Endodermal cell (in vitro differentiated cells): ENCODE data around the gene RPS5. TPM values are rescaled to one million over a fixed set of nuclear protein-coding genes. Genes with fewer than 3 reads are reported as not detected.
"Not testable (repeated sequence)": the region's sequence is repeated elsewhere in the genome, so short reads cannot be mapped to it uniquely, and the experiment has no call there.

Experiments used
- DNase-seq: peaks from one replicate; pipeline ENCODE4 v3.0.0-alpha.2; 2017
- H3K27ac ChIP-seq: 2 replicates; pipeline ENCODE4 v1.5.1; 2013; ENCODE audit warnings: mild to moderate bottlenecking, low read depth, low read length, moderate library complexity
- H3K27me3 ChIP-seq: 2 replicates; pipeline ENCODE4 v1.6.1; 2013; ENCODE audit warnings: mild to moderate bottlenecking, low read length, moderate library complexity; ENCODE audit not compliant: insufficient read depth, control insufficient read depth, poor library complexity, severe bottlenecking
- H3K36me3 ChIP-seq: 2 replicates; pipeline ENCODE4 v1.7.0; 2013; ENCODE audit warnings: mild to moderate bottlenecking, low read length, moderate library complexity; ENCODE audit not compliant: control insufficient read depth, insufficient read depth
- H3K4me1 ChIP-seq: one replicate; pipeline ENCODE4 v1.7.0; 2013; ENCODE audit warnings: low read length; ENCODE audit not compliant: control insufficient read depth, insufficient read depth
- H3K4me3 ChIP-seq: 2 replicates; pipeline ENCODE4 v1.5.1; 2013; ENCODE audit warnings: mild to moderate bottlenecking, low read length, moderate library complexity
- H3K9ac ChIP-seq: 2 replicates; pipeline ENCODE4 v1.6.1; 2013; ENCODE audit warnings: mild to moderate bottlenecking, low read length, moderate library complexity; ENCODE audit not compliant: poor library complexity, severe bottlenecking; ENCODE audit errors: extremely low read depth
- H3K9me3 ChIP-seq: 2 replicates; pipeline ENCODE4 v1.6.1; 2013; ENCODE audit warnings: mild to moderate bottlenecking, low read length, moderate library complexity; ENCODE audit not compliant: control insufficient read depth
- H3K27ac Mint-ChIP-seq: 2 replicates; pipeline ENCODE4 v1.8.0; 2020; ENCODE audit warnings: mixed read lengths
- H3K27me3 Mint-ChIP-seq: 2 replicates; pipeline ENCODE4 v1.8.0; 2021; ENCODE audit warnings: mild to moderate bottlenecking, mixed read lengths; ENCODE audit not compliant: insufficient read depth
- H3K36me3 Mint-ChIP-seq: 2 replicates; pipeline ENCODE4 v1.8.0; 2020; ENCODE audit warnings: low read depth, mixed read lengths
- H3K4me1 Mint-ChIP-seq: 2 replicates; pipeline ENCODE4 v1.8.0; 2020; ENCODE audit warnings: mixed read lengths
- H3K4me3 Mint-ChIP-seq: 2 replicates; pipeline ENCODE4 v1.8.0; 2020; ENCODE audit warnings: mild to moderate bottlenecking, moderate library complexity, mixed read lengths
- H3K9me3 Mint-ChIP-seq: 2 replicates; pipeline ENCODE4 v1.8.0; 2020; ENCODE audit warnings: mild to moderate bottlenecking, mixed read lengths
- CTCF ChIP-seq: fragments of 200-600 bp; sonication (generic); conservative IDR thresholded peaks from 2 replicates; pipeline ENCODE4 v1.5.0; 2021; ENCODE audit warnings: antibody characterized with exemption, mild to moderate bottlenecking
- WGBS, 2 experiments: methylation state at CpG; one replicate each; pipeline versions ENCODE4 v1.1.5 to v1.1.7; 2013; ENCODE audit warnings: missing lambda C conversion rate in 2 of 2, mixed read lengths in 1 of 2; ENCODE audit not compliant: insufficient coverage in 1 of 2, insufficient read length in 1 of 2; 5-methylcytosine and 5-hydroxymethylcytosine counted together
- total RNA-seq, 2 donors: library from RNA; stranded (reverse); fragmentation: NEBNext Ultra II Directional in 1 of 2; extraction: Animal tissue kit (Norgen Biotek cat#: 25700) in 1 of 2; gene quantifications; 2 replicates in 1 of 2; 3 replicates in 1 of 2; pipeline ENCODE4 v1.2.1, GENCODE V29; 2021

RPS5 gene
- total RNA-seq, 2 donors from 2014 or later: 896 to 1,039 TPM

- peak; percentile 15 for TF ChIP-seq CTCF
- Histone ChIP-seq H3K9ac (peak overlapping the region; percentile 86), H3K4me3 (peak overlapping the region; percentile 86), H3K27me3 (no peaks in the 10 kb centered on the region), H3K27ac (no peak overlapping the region), H3K4me1 (peaks cover 6% of the 10 kb centered on the region), H3K9me3 (no peaks in the 10 kb centered on the region), H3K36me3 (no peaks in the 10 kb centered on the region)
- peaks cover 7% of the 10 kb centered on the region for H3K9me3 Mint-ChIP-seq
- peaks cover 39% of the 10 kb centered on the region for H3K27me3 Mint-ChIP-seq
- H3K4me3 Mint-ChIP-seq: peak overlapping the region; percentile 76
- no peak overlapping the region for H3K27ac Mint-ChIP-seq
- no peak for DNase-seq
- 48 to 90% methylated on average over 3 to 18 of the region's 23 CpGs for WGBS, 2 experiments
- peaks cover 12% of the 10 kb centered on the region for H3K4me1 Mint-ChIP-seq
- peaks cover 4% of the 10 kb centered on the region for H3K36me3 Mint-ChIP-seq
Observed at GRCh38 chr19:58401840-58402421, 14.9 kb downstream of the RPS5 start.

- Mint-ChIP-seq H3K4me1 (peaks cover 16% of the 10 kb centered on the region), H3K27me3 (peaks cover 20% of the 10 kb centered on the region)
- H3K4me3 ChIP-seq, H3K9me3 ChIP-seq, H3K36me3 Mint-ChIP-seq, H3K36me3 ChIP-seq, H3K9me3 Mint-ChIP-seq, H3K4me3 Mint-ChIP-seq, H3K27ac ChIP-seq, H3K27ac Mint-ChIP-seq, H3K9ac ChIP-seq, H3K4me1 ChIP-seq, H3K27me3 ChIP-seq, DNase-seq: not testable (repeated sequence)
- 64% methylated on average over 3 of the region's 5 CpGs; no CpG with 5 or more reads in 1 of the 2 experiments for WGBS, 2 experiments
Observed at GRCh38 chr19:58403920-58404478, 16.9 kb downstream of the RPS5 start.

DNA sequence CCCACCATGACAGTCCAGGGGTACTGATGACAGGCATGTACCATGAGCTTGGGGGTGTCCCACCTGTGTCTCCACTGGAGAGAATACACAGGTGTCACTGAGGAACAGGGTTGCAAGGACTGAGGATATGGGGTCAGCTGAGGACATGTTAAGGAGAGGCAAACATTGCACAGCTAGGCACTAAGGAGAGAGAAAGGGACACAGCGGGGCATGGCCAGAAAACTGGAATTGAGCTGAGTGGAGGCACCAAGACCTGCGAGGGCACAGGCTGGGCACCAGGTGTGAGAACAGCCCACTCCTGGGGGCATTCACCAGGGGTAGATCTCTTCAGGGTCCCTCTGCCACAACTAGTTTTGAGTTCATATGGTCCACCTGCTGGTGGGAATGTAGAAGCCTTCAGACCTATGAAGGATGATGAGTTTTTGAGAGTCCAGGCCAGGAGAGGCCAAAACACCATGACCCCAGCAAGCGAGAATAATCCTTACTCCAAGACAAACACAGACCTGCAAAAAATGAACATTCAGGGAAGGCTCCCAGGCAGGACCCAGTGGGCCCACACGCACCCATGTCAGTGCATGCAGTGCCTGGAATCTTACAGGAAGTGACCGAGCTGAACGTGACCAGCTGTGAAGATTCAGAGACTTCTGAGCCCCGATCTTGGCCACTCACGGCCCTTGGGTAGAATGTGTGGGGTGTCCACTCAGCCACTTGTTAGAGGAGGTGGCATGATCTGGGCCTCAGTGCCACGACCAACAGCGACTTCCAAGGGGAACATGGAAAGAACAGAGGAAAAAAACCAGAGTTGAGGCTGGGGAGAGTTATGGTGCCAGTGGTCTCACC, 20.0 kb downstream of the RPS5 start:
- Histone ChIP-seq H3K4me1 (no peaks in the 10 kb centered on the region), H3K4me3 (peak overlapping the region; percentile 95), H3K27me3 (no peaks in the 10 kb centered on the region), H3K9ac (peak overlapping the region; percentile 86), H3K9me3 (no peaks in the 10 kb centered on the region), H3K27ac (no peak overlapping the region), H3K36me3 (no peaks in the 10 kb centered on the region)
- Mint-ChIP-seq H3K9me3 (peaks cover 7% of the 10 kb centered on the region), H3K36me3 (peaks cover 6% of the 10 kb centered on the region), H3K4me3 (peak overlapping the region; percentile 77), H3K27ac (peak overlapping the region; percentile 93), H3K27me3 (peaks cover 8% of the 10 kb centered on the region), H3K4me1 (peaks cover 17% of the 10 kb centered on the region)
- WGBS, 2 experiments: 89 to 99% methylated on average over 8 to 10 of the region's 10 CpGs
- TF ChIP-seq CTCF: peak; percentile 74
- DNase-seq: peak; percentile 70
